DMS79 treated with DMSO at 0.1 percent for 48 hours (cell line): ENCODE data around the gene OLFML2B.
"Not testable (repeated sequence)": the region's sequence is repeated elsewhere in the genome, so short reads cannot be mapped to it uniquely, and the experiment has no call there.

ENCODE experiments used
- DNase-seq: peaks from one replicate; lab custom pipeline; 2025; lab: John Stamatoyannopoulos, UW

Gene OLFML2B

GRCh38 chr1:162023547-162024501, at the start of gene OLFML2B:
Gene OLFML2B (minus strand): TSS chr1:162023869. CDS start chr1:162023430, 439 bp downstream.
- DNase-seq: peak; percentile 51

GRCh38 chr1:162072740-162073139, 49.1 kb upstream of the OLFML2B start:
- DNase-seq: peak; percentile 19

- DNase-seq: peak; percentile 24
Observed at GRCh38 chr1:162070825-162071224, 47.2 kb upstream of the OLFML2B start.

GRCh38 chr1:162070094-162070748, 46.6 kb upstream of the OLFML2B start:
- DNase-seq: peak; percentile 33

- peak; percentile 62 for DNase-seq
Observed at GRCh38 chr1:162069334-162070093, 45.8 kb upstream of the OLFML2B start, which contains the start of gene NOS1AP. Gene NOS1AP (plus strand): TSS chr1:162069691. CDS start chr1:162070178, 487 bp downstream.

- no peak for DNase-seq
Observed at GRCh38 chr1:162068301-162068700, 44.6 kb upstream of the OLFML2B start.

- peak; percentile 3 for DNase-seq
Observed at GRCh38 chr1:162067466-162067865, 43.8 kb upstream of the OLFML2B start.

- not testable (repeated sequence) for DNase-seq
Observed at GRCh38 chr1:162066836-162067235, 43.2 kb upstream of the OLFML2B start.

- no peak for DNase-seq
Observed at GRCh38 chr1:162065016-162065415, 41.3 kb upstream of the OLFML2B start.

- DNase-seq: peak; percentile 78
Observed at GRCh38 chr1:162062542-162063015, 38.9 kb upstream of the OLFML2B start.

- DNase-seq: no peak
Observed at GRCh38 chr1:162060314-162060713, 36.6 kb upstream of the OLFML2B start.

- no peak for DNase-seq
Observed at GRCh38 chr1:162059721-162060120, 36.1 kb upstream of the OLFML2B start.

GRCh38 chr1:162056579-162056978, 32.9 kb upstream of the OLFML2B start:
- DNase-seq: no peak

GRCh38 chr1:162056043-162056442, 32.4 kb upstream of the OLFML2B start:
- DNase-seq: peak; percentile 57

- no peak for DNase-seq
Observed at GRCh38 chr1:162055062-162055461, 31.4 kb upstream of the OLFML2B start.

GRCh38 chr1:162053949-162054348, 30.3 kb upstream of the OLFML2B start:
- DNase-seq: not testable (repeated sequence)

- DNase-seq: no peak
Observed at GRCh38 chr1:162046921-162047320, 23.3 kb upstream of the OLFML2B start.

- no peak for DNase-seq
Observed at GRCh38 chr1:162042361-162042760, 18.7 kb upstream of the OLFML2B start.

- no peak for DNase-seq
Observed at GRCh38 chr1:162040657-162041056, 17.0 kb upstream of the OLFML2B start.

- DNase-seq: no peak
Observed at GRCh38 chr1:162040001-162040400, 16.3 kb upstream of the OLFML2B start.

GRCh38 chr1:162038624-162039023, 15.0 kb upstream of the OLFML2B start:
- no peak for DNase-seq

GRCh38 chr1:162036163-162036562, 12.5 kb upstream of the OLFML2B start:
- no peak for DNase-seq
